ENCODE results near the gene PVALEF. TPM values are rescaled to one million over a fixed set of nuclear protein-coding genes. Genes with fewer than 3 reads are reported as not detected.

Gene PVALEF
- total and polyA plus RNA-seq, 9 donors, result not detected

DNA sequence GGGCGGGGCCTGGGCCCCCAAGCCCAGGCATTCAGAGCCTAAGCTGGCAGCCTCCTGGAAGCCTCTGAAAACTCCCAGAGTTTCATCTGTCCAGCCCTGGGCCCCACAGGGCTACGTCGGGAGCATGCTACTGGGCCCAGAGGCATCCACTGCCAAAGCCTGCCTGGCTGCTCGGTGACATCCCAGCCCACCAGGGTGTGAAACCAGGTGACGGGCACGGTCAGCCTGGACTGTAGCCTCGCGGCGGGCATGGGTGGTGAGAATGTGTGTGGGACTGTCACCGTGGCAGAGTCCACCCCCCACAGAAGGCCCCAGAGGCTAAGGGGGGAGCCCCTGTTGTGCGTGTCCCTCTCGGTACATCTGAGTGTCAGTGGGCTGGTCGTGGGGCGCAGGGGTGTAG, 26.3 kb downstream of the PVALEF start:
- H3K27ac ChIP-seq, result no peak overlapping the region
- no peaks in the 10 kb centered on the region for H3K27me3 ChIP-seq
- no peak for DNase-seq
- TF ChIP-seq POLR2A (IDR thresholded peaks at IDR 0.05), result no peak
- TF ChIP-seq EP300 (IDR thresholded peaks at IDR 0.05), result no peak
- TF ChIP-seq, protein P1, sequence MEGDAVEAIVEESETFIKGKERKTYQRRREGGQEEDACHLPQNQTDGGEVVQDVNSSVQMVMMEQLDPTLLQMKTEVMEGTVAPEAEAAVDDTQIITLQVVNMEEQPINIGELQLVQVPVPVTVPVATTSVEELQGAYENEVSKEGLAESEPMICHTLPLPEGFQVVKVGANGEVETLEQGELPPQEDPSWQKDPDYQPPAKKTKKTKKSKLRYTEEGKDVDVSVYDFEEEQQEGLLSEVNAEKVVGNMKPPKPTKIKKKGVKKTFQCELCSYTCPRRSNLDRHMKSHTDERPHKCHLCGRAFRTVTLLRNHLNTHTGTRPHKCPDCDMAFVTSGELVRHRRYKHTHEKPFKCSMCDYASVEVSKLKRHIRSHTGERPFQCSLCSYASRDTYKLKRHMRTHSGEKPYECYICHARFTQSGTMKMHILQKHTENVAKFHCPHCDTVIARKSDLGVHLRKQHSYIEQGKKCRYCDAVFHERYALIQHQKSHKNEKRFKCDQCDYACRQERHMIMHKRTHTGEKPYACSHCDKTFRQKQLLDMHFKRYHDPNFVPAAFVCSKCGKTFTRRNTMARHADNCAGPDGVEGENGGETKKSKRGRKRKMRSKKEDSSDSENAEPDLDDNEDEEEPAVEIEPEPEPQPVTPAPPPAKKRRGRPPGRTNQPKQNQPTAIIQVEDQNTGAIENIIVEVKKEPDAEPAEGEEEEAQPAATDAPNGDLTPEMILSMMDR (IDR thresholded peaks at IDR 0.05), result no peak
- no peaks in the 10 kb centered on the region for H3K4me1 ChIP-seq (ENCODE audit: insufficient read depth)
- intact Hi-C loops (cut with DNase I), result no loop called here
- no peak overlapping the region for H3K4me3 ChIP-seq
- no peaks in the 10 kb centered on the region for H3K9me3 ChIP-seq
- no peaks in the 10 kb centered on the region for H3K36me3 ChIP-seq
- WGBS, 3 donors, result 92 to 94% (median 94%) methylated on average over 11 to 14 of the region's 14 CpGs

DNA sequence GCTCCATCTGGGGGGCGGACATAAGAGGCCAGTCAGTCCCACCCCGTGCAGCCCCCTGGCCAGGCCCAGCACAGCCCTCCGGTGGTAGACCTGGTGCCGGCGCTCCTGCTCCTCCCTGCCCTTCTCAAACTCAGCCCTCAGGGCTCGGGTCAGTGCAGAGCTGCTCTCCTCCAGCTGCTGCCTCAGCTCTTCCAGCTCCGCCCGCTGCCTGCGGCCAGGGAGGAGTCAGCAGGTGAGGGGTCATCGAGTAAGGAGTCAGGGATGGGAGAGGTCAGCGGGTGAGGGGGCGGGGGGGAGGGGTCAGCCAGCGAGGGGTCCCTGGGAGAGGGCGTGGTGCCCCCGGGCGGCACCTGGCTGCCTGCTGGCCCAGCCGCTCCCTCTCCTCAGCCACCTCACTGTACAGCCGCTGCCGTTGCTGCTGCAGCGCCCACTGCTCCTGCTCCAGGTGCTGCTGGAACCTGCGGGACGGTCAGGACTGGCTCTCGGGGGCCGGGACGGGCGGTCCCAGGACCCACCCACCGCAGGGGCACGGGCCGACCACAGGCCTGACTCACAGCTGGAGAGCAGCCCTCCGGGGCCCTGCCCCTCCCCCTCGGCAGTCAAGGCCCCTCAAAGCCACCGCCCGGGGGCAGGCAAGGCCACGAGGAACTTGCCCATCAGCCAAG, 27.2 kb downstream of the PVALEF start:
- Histone ChIP-seq H3K27me3 (no peaks in the 10 kb centered on the region), H3K4me3 (no peak overlapping the region), H3K4me1 (ENCODE audit: insufficient read depth) (no peaks in the 10 kb centered on the region), H3K36me3 (no peaks in the 10 kb centered on the region), H3K27ac (no peak overlapping the region), H3K9me3 (no peaks in the 10 kb centered on the region)
- WGBS, 3 donors, result 70 to 87% (median 77%) methylated on average over 19 to 34 of the region's 34 CpGs
- no peak for DNase-seq
- intact Hi-C loops (cut with DNase I), result no loop called here
- TF ChIP-seq EP300 (IDR thresholded peaks at IDR 0.05) (no peak), POLR2A (IDR thresholded peaks at IDR 0.05) (no peak)
- TF ChIP-seq, protein P1 (IDR thresholded peaks at IDR 0.05), result no peak

DNA sequence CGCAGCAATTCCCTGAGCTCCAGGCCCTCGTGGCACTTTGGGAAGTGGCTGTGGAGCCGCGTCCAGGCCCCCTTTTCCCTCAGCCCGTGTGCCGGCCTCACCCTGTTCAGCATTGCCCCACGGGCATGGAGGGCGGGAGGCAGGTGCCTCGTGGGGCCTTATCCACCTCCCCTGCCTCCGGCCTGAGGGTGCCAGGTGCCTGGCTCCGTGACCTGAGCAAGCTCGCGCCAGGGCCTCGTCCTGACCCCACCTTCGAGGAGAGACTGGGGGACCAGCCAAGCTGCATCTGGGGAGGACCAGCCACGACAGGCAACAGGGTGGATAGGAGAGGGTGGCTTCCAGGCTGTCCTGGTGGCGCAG, 27.7 kb downstream of the PVALEF start:
- H3K4me3 ChIP-seq, result no peak overlapping the region
- H3K27ac ChIP-seq, result no peak overlapping the region
- TF ChIP-seq, protein P1 (IDR thresholded peaks at IDR 0.05), result no peak
- no peak for TF ChIP-seq EP300 (IDR thresholded peaks at IDR 0.05)
- TF ChIP-seq POLR2A (IDR thresholded peaks at IDR 0.05), result no peak
- WGBS, 3 donors, result 86 to 89% (median 87%) methylated on average over 17 of the region's 17 CpGs
- no peaks in the 10 kb centered on the region for H3K9me3 ChIP-seq
- intact Hi-C loops (cut with DNase I), result no loop called here
- H3K36me3 ChIP-seq, result no peaks in the 10 kb centered on the region
- H3K4me1 ChIP-seq (ENCODE audit: insufficient read depth), result no peaks in the 10 kb centered on the region
- no peaks in the 10 kb centered on the region for H3K27me3 ChIP-seq
- no peak for DNase-seq

DNA sequence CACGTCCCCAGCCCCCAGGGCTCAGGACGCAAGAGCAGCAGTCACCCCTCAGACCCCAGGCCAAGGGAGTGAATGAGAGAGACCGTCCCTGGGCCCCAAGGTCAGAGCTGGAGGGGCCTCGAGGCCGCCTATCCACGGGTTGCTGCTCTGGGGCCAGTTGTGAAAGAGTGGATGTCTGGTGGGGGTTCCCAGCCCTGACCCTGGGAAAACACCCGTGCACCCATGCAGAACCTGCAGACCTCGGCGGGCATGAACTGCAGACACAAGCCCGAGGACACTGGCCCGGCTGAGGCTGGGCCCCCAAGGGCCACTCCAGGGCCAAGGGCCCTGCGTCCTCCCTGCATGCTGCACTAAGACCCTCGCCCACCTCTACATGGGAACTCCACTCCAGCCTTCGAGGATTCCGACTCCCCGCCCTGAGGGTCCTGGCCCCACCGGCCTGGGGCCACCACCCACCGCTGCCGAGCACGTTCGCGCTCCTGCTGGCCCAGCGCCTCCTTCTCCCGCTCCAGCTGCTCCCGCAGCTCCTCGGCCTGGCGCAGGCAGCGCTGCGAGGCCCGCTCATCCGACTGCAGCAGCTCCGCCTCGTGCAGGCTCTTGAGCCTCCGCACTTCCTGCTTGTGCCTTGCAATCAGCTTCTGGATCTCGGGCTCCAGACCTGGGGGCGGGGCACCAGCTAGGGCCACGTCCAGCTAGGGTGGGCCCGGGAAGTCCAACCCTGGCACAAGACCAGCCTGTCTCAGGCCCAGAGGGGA, 28.3 kb downstream of the PVALEF start:
- TF ChIP-seq EP300 (IDR thresholded peaks at IDR 0.05), result no peak
- TF ChIP-seq, protein P1 (IDR thresholded peaks at IDR 0.05), result no peak
- no peak for TF ChIP-seq POLR2A (IDR thresholded peaks at IDR 0.05)
- WGBS, 3 donors, result 83 to 90% (median 88%) methylated on average over 38 of the region's 38 CpGs
- Histone ChIP-seq H3K4me3 (no peak overlapping the region), H3K36me3 (no peaks in the 10 kb centered on the region), H3K4me1 (ENCODE audit: insufficient read depth) (no peaks in the 10 kb centered on the region), H3K27ac (no peak overlapping the region), H3K27me3 (no peaks in the 10 kb centered on the region), H3K9me3 (no peaks in the 10 kb centered on the region)
- no peak for DNase-seq
- intact Hi-C loops (cut with DNase I), result no loop called here
